HepG2 (cell line): ENCODE data around the gene ACER3. TPM values are rescaled to one million over a fixed set of nuclear protein-coding genes. Genes with fewer than 3 reads are reported as not detected.

ENCODE experiments used
- ATAC-seq: fragments of 200-7000 bp; cut with Tn5 transposase; 3 replicates; pipeline ENCODE4 v1.9.1; 2020; ENCODE audit warnings: mild to moderate bottlenecking, moderate library complexity
- BruUV-seq: library from RNA; stranded (reverse); fragments of 400-500 nt; replicated peaks from 2 replicates; lab custom pipeline; 2021; lab: Mats Ljungman, UMichigan
- CTCF ChIA-PET: fragments of 300-600 bp; formaldehyde crosslinking; extraction: SDS; loops from one replicate; lab custom pipeline; 2021; ENCODE audit warnings: low total read pairs, inconsistent platforms, low intra/inter-chr PET ratio; lab: Yijun Ruan, JAX
- POLR2A ChIA-PET: fragments of 350-600 bp; sonication (Branson Sonifier 250); formaldehyde crosslinking; loops from one replicate; lab custom pipeline; 2020; ENCODE audit warnings: antibody characterized with exemption, inconsistent platforms; lab: Yijun Ruan, JAX
- DNase-seq: peaks from one replicate; pipeline ENCODE4 v3.0.0-alpha.2; 2015; ENCODE audit warnings: low spot score
- FAIRE-seq: peaks from 3 replicates; lab custom pipeline; 2011; peaks lifted over from hg19 to GRCh38; lab: Jason Lieb, UNC
- H2AFZ ChIP-seq: one replicate; pipeline ENCODE4 v1.6.1; 2011; ENCODE audit warnings: low read length, inconsistent platforms
- H3K27ac ChIP-seq: fragments of 300-600 bp; 3 replicates; pipeline ENCODE4 v1.8.0; 2011; ENCODE audit warnings: mixed run types, mild to moderate bottlenecking, mixed read lengths, low read length, inconsistent platforms; ENCODE audit not compliant: insufficient read depth; ENCODE audit errors: extremely low read length
- H3K27me3 ChIP-seq, 2 experiments: fragments of 200-600 bp in 1 of 2; 2 replicates in 1 of 2; 3 replicates in 1 of 2; pipeline versions ENCODE4 v1.6.0 to v1.8.0; 2011; ENCODE audit warnings: low read length in 2 of 2, mild to moderate bottlenecking in 2 of 2, moderate library complexity in 2 of 2, inconsistent platforms in 1 of 2; ENCODE audit not compliant: insufficient read depth in 2 of 2, control insufficient read depth in 1 of 2
- H3K36me3 ChIP-seq, 2 experiments: fragments of 200-600 bp in 1 of 2; replicated peaks in 1 of 2; 2 replicates in 1 of 2; 3 replicates in 1 of 2; pipeline versions ENCODE4 v1.5.1 to v1.8.0; 2011; ENCODE audit warnings: low read length in 2 of 2, inconsistent platforms in 1 of 2; ENCODE audit not compliant: insufficient read depth in 2 of 2, control insufficient read depth in 1 of 2
- H3K4me1 ChIP-seq: 2 replicates; pipeline ENCODE4 v1.5.1; 2012; ENCODE audit warnings: low read length, inconsistent platforms; ENCODE audit not compliant: insufficient read depth
- H3K4me2 ChIP-seq: 2 replicates; pipeline ENCODE4 v1.6.0; 2011; ENCODE audit warnings: low read depth, low read length, inconsistent platforms
- H3K4me3 ChIP-seq, 3 experiments: fragments of 200-600 bp in 1 of 3; sonication (generic), shearing (Covaris generic) in 1 of 3; replicated peaks in 1 of 3; 2 replicates each; pipeline ENCODE4 v1.5.1; 2011 to 2016; ENCODE audit warnings: low read length in 3 of 3, inconsistent platforms in 2 of 3, low read depth in 2 of 3, mild to moderate bottlenecking in 2 of 3, control low read depth in 1 of 3, mixed read lengths in 1 of 3; ENCODE audit not compliant: insufficient read depth in 1 of 3
- H3K79me2 ChIP-seq: one replicate; pipeline ENCODE4 v1.6.1; 2011; ENCODE audit warnings: low read length, inconsistent platforms; ENCODE audit not compliant: insufficient read depth
- H3K9ac ChIP-seq: 2 replicates; pipeline ENCODE4 v1.6.0; 2011; ENCODE audit warnings: mild to moderate bottlenecking, low read depth, low read length, inconsistent platforms; ENCODE audit not compliant: insufficient read depth
- H3K9me3 ChIP-seq: 2 replicates; pipeline ENCODE4 v1.5.1; 2012; ENCODE audit warnings: mild to moderate bottlenecking, low read length
- H4K20me1 ChIP-seq: 2 replicates; pipeline ENCODE4 v1.6.0; 2011; ENCODE audit warnings: inconsistent platforms, mild to moderate bottlenecking, low read length, moderate library complexity; ENCODE audit not compliant: insufficient read depth
- ATAD3A ChIP-seq: sonication (generic); formaldehyde crosslinking; IDR thresholded peaks from 2 replicates; pipeline ENCODE4 v1.4.0; 2020; ENCODE audit warnings: missing genetic modification reagents
- E2F2 ChIP-seq: sonication (generic); formaldehyde crosslinking; IDR thresholded peaks from 2 replicates; pipeline ENCODE4 v1.4.0; 2020; ENCODE audit warnings: missing genetic modification reagents, borderline replicate concordance
- GTF3A ChIP-seq: sonication (generic); formaldehyde crosslinking; conservative IDR thresholded peaks from 2 replicates; pipeline ENCODE4 v1.4.0; 2020; ENCODE audit warnings: mild to moderate bottlenecking, missing genetic modification reagents
- IRF2 ChIP-seq: IDR thresholded peaks from 2 replicates; pipeline ENCODE4 v1.6.1; 2018; ENCODE audit warnings: missing genetic modification reagents, missing compliant biosample characterization
- KAT8 ChIP-seq: IDR thresholded peaks from 2 replicates; pipeline ENCODE4 v1.6.1; 2016; ENCODE audit warnings: missing genetic modification reagents, missing compliant biosample characterization
- NFKBIZ ChIP-seq: IDR thresholded peaks from 2 replicates; pipeline ENCODE4 v1.6.1; 2018; ENCODE audit warnings: missing genetic modification reagents, missing compliant biosample characterization
- PHB2 ChIP-seq: fragments of 450-650 bp; IDR thresholded peaks from 2 replicates; pipeline ENCODE4 v1.6.1; 2018; ENCODE audit not compliant: partially characterized antibody
- PHF5A ChIP-seq: IDR thresholded peaks from one replicate; pipeline ENCODE4 v1.6.1; 2018; ENCODE audit warnings: low read depth, missing genetic modification reagents; ENCODE audit not compliant: unreplicated experiment
- POGZ ChIP-seq: sonication (generic); formaldehyde crosslinking; IDR thresholded peaks from 2 replicates; pipeline ENCODE4 v1.4.0; 2020; ENCODE audit warnings: mild to moderate bottlenecking, missing genetic modification reagents
- PRMT3 ChIP-seq: sonication (generic); formaldehyde crosslinking; IDR thresholded peaks from 2 replicates; pipeline ENCODE4 v1.8.1; 2022; ENCODE audit warnings: low read depth, mild to moderate bottlenecking, moderate library complexity, missing genetic modification reagents, borderline replicate concordance
- SIX1 ChIP-seq: sonication (generic); formaldehyde crosslinking; IDR thresholded peaks from 2 replicates; pipeline ENCODE4 v1.4.0; 2020; ENCODE audit warnings: missing genetic modification reagents, borderline replicate concordance
- SOX13 ChIP-seq, 3 experiments: fragments of 450-650 bp in 1 of 3; sonication (generic) in 1 of 3; formaldehyde crosslinking in 1 of 3; IDR thresholded peaks in 2 of 3; conservative IDR thresholded peaks in 1 of 3; 2 replicates each; pipeline versions ENCODE4 v1.5.0 to v1.6.1; 2016 to 2020; ENCODE audit warnings: antibody characterized with exemption in 1 of 3, mild to moderate bottlenecking in 1 of 3, missing compliant biosample characterization in 1 of 3, missing genetic modification reagents in 1 of 3, moderate library complexity in 1 of 3
- ZNF180 ChIP-seq: sonication (generic); formaldehyde crosslinking; IDR thresholded peaks from 2 replicates; pipeline ENCODE4 v1.4.0; 2020; ENCODE audit warnings: low read depth, missing genetic modification reagents, borderline replicate concordance
- ZNF20 ChIP-seq: sonication (generic); formaldehyde crosslinking; IDR thresholded peaks from 2 replicates; pipeline ENCODE4 v1.4.0; 2020; ENCODE audit warnings: mild to moderate bottlenecking, moderate library complexity, missing genetic modification reagents
- ZNF333 ChIP-seq: sonication (generic); formaldehyde crosslinking; IDR thresholded peaks from 2 replicates; pipeline ENCODE4 v1.4.0; 2020; ENCODE audit warnings: mild to moderate bottlenecking, missing genetic modification reagents, borderline replicate concordance
- ZNF567 ChIP-seq: sonication (generic); formaldehyde crosslinking; IDR thresholded peaks from 2 replicates; pipeline ENCODE4 v1.8.1; 2023; ENCODE audit warnings: mild to moderate bottlenecking, missing genetic modification reagents, borderline replicate concordance
- ZUFSP ChIP-seq: sonication (generic); formaldehyde crosslinking; IDR thresholded peaks from 2 replicates; pipeline ENCODE4 v1.9.0; 2021; ENCODE audit warnings: missing genetic modification reagents, mild to moderate bottlenecking, borderline replicate concordance
- ZZZ3 ChIP-seq: sonication (generic); formaldehyde crosslinking; IDR thresholded peaks from 2 replicates; pipeline ENCODE4 v1.4.0; 2020; ENCODE audit warnings: missing genetic modification reagents, mild to moderate bottlenecking, borderline replicate concordance
- whole genome bisulfite sequencing: methylation state at CpG from one replicate; pipeline ENCODE4 v1.1.6; 2017; ENCODE audit warnings: low lambda C conversion rate; 5-methylcytosine and 5-hydroxymethylcytosine counted together
- in situ Hi-C: cut with HindIII; loops from 2 replicates; pipeline ENCODE4 v1.10.0; 2017; ENCODE audit warnings: low pct_unique_long_range_greater_than_20kb; ENCODE audit not compliant: extremely low pct_ligation_motif_present
- intact Hi-C: fragments of 100-400 bp; cut with micrococcal nuclease; formaldehyde crosslinking; loops from one replicate; pipeline ENCODE4 v1.10.0; 2022; ENCODE audit not compliant: unreplicated experiment
- polyA plus RNA-seq, 8 experiments: library from polyadenylated mRNA; depleted of rRNA in 3 of 8; stranded (reverse) in 7 of 8; unstranded in 1 of 8; fragments of >200 nt; fragmentation: Illumina TruSeq in 4 of 8; extraction: Trizol in 4 of 8; gene quantifications; 2 replicates each; pipeline versions ENCODE4 v1.2.1 to v1.2.3, GENCODE V29; 2011 to 2016; ENCODE audit warnings: low read depth in 4 of 8, missing spikeins in 1 of 8, mixed read lengths in 1 of 8; ENCODE audit not compliant: insufficient read depth in 1 of 8
- total RNA-seq, 5 experiments: library from RNA; depleted of rRNA; stranded (reverse); fragments of >200 nt; fragmentation: Illumina TruSeq; extraction: Trizol; gene quantifications; 2 replicates each; pipeline ENCODE4 v1.2.3, GENCODE V29; 2016; ENCODE audit warnings: low read depth in 1 of 5

ACER3 gene
- total and polyA plus RNA-seq, 2 of the 13 experiments (the other 11 are each of a cell fraction or from before 2014, with no cell fraction given) = 6.0 to 9.8 TPM

- WGBS = 94% methylated on average over 2 of the region's 2 CpGs
- no peaks in the 10 kb centered on the region for H3K79me2 ChIP-seq
- no peak overlapping the region for H3K27ac ChIP-seq
- no peak overlapping the region for H3K9ac ChIP-seq
- intact Hi-C loops (no loop called here), in situ Hi-C loops (no loop called here)
- TF ChIP-seq KAT8 (CRISPR knock-in tag) = no peak
- TF ChIP-seq PHF5A = no peak
- no peak for TF ChIP-seq NFKBIZ (CRISPR knock-in tag)
- no peak for TF ChIP-seq SOX13 (IDR thresholded peaks at IDR 0.05)
- TF ChIP-seq SOX13 (CRISPR knock-in tag; conservative IDR thresholded peaks at IDR 0.05 in 1 of 2, IDR thresholded peaks at IDR 0.05 in 1 of 2) = no peak
- TF ChIP-seq PHB2 = no peak
- no peak for TF ChIP-seq ZNF180 (CRISPR knock-in tag)
- no peak for TF ChIP-seq ZZZ3 (CRISPR knock-in tag)
- TF ChIP-seq SIX1 (CRISPR knock-in tag) = no peak
- TF ChIP-seq GTF3A (CRISPR knock-in tag) = no peak
- CTCF ChIA-PET = no interaction called here
- H3K9me3 ChIP-seq = no peaks in the 10 kb centered on the region
- no peak for ATAC-seq
- H2AFZ ChIP-seq = no peak overlapping the region
- BruUV-seq = no TSS peak
- H4K20me1 ChIP-seq = no peaks in the 10 kb centered on the region
- no peak overlapping the region for H3K4me2 ChIP-seq
- no peak for DNase-seq
- POLR2A ChIA-PET = no interaction called here
- FAIRE-seq = no peak
- H3K4me3 ChIP-seq = no peak overlapping the region
- no peaks in the 10 kb centered on the region for H3K4me1 ChIP-seq
- H3K27me3 ChIP-seq = no peaks in the 10 kb centered on the region
- no peaks in the 10 kb centered on the region for H3K36me3 ChIP-seq
Measured at GRCh38 chr11:76897233-76897632, 36.5 kb downstream of the ACER3 start.

- in situ Hi-C loops = loop anchor here (25.0 kb wide), 1 partner anchor 136 kb away; the partner anchor contains the start of gene B3GNT6
- H3K9ac ChIP-seq = no peak overlapping the region
- ChIA-PET POLR2A (no interaction called here), CTCF (no interaction called here)
- H3K27ac ChIP-seq = no peak overlapping the region
- no peak overlapping the region for H2AFZ ChIP-seq
- intact Hi-C loops = no loop called here
- BruUV-seq = no TSS peak
- no peaks in the 10 kb centered on the region for H3K9me3 ChIP-seq
- no peak for DNase-seq
- FAIRE-seq = no peak
- no peaks in the 10 kb centered on the region for H4K20me1 ChIP-seq
- no peaks in the 10 kb centered on the region for H3K36me3 ChIP-seq
- H3K4me2 ChIP-seq = no peak overlapping the region
- no peak for ATAC-seq
- 91% methylated on average over 3 of the region's 3 CpGs for WGBS
- H3K27me3 ChIP-seq = no peaks in the 10 kb centered on the region
- no peaks in the 10 kb centered on the region for H3K79me2 ChIP-seq
- no peaks in the 10 kb centered on the region for H3K4me1 ChIP-seq
- H3K4me3 ChIP-seq = no peak overlapping the region
- TF ChIP-seq ZUFSP (no peak), PRMT3 (CRISPR knock-in tag) (no peak), ZNF567 (CRISPR knock-in tag) (no peak), POGZ (CRISPR knock-in tag) (no peak), IRF2 (no peak), ATAD3A (CRISPR knock-in tag) (no peak), ZNF333 (CRISPR knock-in tag) (no peak), E2F2 (no peak), ZNF20 (CRISPR knock-in tag) (no peak)
Measured at GRCh38 chr11:76901144-76901543, 40.4 kb downstream of the ACER3 start.
